Globus pallidus (tissue), 1 donor: Measurements from ENCODE around the gene HTR7.

Experiments used
- DNase-seq: peaks from one replicate; pipeline ENCODE4 v3.0.0-alpha.2; 2015; ENCODE audit warnings: low spot score

The HTR7 gene

DNA sequence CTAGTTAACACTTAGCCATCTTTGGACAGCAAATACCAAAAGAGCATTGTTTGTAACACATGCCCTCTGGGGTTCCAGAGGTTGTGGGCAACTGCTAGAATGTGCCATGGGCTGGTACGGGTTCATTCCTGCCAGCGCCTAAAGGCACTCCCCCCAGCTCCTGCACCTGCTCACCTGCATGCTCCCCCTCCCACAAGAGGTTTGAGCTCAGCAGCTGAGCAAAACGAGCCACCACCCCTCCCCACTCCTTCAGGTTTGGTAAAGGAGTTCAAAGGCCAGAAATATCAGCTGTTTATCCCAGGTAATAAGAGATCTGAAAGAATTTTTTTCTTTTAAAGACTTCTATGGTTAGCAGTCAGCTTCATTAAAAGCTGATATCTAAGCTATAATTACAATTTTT, 53.5 kb downstream of the HTR7 start:
- no peak for DNase-seq

DNA sequence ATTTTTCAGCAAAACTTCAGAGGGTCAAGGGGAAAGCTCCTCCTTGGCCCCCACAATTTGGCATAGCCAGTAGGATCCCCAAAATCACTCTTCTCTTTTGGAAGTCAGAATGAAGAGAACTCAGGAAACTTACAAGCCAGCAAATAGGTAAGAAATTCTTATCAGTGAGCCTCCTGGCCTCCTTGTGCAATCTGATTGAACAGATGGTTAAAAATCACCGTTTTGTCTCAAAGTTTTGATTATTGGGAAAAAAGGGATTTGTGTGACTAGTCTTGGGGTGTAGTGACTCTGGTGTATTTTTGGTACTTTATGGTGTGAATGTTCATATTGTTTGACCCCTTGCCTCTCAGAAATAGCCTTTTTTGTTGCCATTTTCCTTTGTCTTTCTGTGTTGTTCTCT, 56.2 kb downstream of the HTR7 start:
- no peak for DNase-seq

DNA sequence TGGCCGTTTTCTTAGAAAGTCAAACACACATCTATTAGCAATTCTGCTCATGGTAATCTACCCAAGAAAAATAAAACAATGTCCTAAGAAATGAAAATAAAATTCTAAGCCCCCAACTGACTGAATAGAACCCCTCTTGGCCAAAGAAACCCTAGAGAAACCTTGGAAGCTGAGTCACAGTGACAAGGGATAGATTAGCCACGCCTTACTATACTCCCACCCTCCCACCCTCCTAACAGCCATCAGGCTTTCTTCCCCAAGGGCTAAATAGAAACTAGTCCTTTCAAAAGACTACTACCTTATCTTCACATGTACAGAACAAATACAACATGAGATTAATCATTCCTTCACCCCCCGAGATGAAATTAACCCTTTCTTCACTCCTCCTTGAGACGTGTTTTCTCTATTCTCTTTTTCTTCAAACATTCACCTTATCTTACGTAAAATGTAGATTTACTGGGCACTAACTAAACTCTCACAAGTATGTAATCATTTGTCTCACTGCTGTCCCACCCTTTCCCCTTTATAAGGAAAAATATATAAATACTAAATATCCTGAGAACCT, 57.5 kb downstream of the HTR7 start:
- DNase-seq = no peak

DNA sequence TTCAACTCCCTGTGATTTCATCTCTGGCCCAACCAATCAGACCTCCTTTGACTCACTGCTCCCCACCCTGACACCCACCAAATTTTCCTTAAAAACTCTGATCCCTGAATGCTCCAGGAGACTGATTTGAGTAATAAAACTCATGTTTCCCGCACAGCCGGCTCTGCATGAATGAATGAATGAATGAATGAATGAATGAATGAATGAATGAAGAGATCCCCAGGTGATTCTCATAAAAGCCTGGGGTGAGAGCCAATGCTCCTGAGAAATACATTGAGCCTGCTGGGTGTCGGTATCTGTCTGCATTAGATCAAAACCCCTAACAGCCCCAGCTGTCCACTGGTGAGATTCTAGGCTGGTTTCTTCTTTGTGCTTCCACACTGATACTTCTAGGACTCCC, 58.7 kb downstream of the HTR7 start:
- no peak for DNase-seq

DNA sequence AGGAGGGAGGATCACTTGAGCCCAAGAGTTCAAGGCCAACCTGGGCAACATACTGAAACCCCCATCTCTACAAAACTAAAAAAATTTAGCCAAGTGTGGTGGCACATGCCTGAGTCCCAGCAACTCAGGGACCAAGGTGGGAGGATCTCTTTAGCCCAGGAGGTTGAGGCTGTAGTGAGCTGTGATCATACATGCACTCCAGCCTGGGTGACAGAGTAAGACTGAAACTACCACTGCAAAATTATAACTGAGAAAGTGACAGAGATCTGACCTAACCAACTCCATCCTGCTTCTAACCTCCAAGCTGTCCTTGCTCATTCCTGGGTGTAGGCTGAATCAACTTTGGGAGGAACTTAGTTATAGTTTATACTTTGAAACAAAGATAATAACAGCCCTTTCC, 59.4 kb downstream of the HTR7 start:
- no peak for DNase-seq

DNA sequence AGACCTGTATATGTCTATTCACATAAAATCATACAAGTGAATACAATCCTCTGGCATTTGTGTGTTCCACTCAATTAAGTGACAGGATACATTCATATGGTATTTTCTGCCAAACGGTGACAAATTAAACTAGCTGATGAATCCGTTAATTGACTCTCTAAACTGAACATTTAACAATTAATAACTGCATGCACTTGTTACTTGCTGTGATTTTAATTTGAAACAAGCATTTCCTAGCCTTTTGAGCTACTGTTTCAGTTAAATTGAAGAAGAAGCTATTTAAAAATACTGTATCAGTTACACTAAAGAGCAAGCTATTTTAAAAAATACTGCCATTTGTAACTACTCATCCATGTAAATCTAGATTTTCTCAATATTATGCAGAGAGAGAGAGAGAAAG, 67.4 kb downstream of the HTR7 start:
- no peak for DNase-seq

DNA sequence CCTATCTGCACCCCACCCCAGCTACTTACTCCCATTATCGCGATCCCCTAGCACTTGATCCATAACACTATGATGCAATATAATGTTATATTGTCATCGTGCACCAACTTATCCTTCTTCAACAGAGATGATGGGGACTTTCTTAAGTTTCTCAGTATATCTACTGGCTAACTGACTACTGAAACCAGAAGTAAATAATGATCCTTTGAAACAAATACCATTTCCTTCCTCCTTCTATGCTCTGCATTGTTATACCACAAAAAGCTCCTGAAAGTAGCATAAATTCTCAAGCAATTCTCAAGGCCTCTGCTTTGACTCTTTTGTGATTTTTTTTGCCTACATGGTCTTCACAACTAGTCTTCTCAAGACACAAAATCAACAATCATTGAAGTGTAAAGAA, 68.9 kb downstream of the HTR7 start:
- DNase-seq = peak; percentile 10

DNA sequence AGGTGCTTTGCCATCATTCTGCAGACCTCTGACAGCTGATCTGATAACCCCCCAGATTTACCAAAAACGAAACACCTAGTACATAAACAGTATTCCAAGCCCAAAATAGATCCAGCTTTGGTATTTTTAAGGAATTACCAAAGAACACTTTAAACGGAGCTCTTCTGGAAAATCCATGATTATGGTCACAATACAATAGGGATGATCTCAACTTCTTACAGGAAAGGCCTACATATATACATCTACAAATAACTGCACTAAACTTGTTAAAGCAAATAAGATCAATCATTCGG, 69.7 kb downstream of the HTR7 start:
- no peak for DNase-seq

DNA sequence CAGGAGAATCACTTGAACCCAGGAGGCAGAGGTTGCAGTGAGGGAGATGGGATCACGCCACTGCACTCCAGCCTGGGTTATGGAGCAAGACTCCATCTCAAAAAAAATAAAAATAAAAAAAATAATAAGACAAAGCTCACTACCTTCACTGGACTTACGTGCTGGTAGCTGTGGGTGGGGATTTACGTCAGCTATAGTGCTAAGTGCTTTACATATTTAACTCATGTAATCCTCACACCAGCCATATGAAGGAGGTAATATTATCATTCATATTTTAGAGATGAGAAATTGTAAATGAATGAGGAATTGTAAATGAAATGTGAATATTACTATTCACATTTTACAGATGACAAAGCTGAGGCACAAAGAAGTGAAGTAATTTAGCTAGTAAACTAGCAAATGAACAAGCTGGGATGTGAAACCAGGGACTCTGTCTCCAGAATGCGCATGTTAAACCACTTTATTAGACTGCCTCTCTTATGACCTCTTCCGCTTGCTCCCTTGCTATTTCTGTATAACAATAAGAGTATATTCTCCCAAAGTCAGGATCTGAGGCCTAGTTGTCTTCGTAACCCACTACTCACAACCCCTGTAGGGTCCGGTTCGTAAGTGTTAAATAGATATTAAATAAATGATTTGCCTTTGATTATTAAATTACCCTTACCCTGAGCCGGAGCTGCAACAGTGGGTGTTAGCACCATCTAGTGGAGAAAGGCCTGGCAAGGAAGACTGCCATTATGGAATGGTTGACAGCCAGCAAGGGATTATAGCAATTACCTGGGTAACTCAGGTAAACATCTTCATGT, 70.2 kb downstream of the HTR7 start:
- DNase-seq = peak; percentile 12

DNA sequence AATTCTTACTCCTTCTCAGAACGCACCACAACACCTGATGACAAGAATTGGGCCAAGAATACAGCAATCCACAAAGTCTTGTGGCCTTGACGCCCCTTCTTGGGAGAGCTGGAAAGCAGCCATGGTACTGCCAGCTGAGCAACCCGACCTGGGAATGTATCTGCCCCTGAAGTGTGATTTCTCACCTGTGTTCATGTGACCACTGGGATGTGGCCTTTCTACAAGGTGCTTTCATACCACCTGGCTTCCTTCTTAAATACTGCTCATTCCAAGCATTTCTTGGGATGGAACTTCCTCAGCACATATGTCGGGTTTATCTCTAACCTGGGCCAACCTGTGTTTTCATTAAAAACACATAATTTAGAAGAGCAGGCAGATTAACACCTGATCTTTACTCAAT, 72.1 kb downstream of the HTR7 start:
- DNase-seq = no peak

DNA sequence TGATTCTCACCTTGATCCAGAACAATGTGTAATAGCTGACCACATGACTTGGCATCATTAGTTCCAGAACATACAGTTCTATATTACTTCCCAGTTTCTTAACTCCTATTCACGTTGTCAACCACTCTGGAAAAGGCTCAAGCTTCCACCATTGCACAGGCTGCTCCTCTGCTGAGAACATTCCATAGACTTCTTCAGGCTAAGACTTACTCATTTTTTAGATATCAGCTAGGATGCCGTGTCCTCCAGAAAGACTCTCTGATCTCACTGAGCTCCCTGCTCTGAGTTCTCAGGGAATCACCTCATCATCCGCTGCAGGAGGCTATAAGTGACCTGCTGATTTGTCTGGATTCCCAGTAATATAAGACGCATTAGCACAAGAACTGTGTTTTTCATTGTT, 73.1 kb downstream of the HTR7 start:
- DNase-seq = no peak

DNA sequence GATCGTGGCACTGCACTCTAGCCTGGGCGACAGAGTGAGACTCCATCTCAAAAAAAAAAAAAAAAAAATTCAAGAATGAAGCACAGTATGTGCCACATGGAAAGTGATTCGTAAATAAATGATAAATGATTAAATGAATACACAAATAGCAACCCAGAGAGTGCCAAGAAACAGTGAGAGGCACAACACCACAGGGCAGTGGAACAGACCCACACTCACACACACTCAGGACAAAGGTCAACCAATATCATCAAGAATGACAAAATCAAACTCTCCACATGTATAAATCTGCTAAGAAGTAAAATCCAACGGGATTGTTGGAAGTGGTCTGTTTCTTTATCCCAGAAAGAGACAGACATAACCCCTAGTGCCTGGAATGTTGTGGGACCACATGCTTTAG, 77.4 kb downstream of the HTR7 start:
- no peak for DNase-seq

DNA sequence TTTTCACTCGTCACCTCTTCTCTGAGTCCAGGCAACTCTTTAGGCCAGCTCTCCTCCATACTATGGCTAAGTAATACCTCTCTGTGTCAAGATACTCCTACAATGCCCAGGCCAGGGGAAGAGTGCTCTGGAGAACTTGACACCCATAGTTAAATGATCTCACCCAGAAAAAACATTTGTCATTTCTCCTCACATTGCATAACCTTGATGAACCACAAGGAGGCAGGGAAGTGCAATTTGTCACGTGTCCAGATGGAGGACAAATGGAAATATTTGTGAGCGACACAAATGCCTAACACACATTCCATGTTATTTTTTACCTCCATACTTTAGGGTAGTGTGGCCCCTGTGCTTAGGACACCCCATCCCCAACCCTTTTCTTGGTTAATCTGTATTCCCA, 78.3 kb downstream of the HTR7 start:
- DNase-seq = no peak

DNA sequence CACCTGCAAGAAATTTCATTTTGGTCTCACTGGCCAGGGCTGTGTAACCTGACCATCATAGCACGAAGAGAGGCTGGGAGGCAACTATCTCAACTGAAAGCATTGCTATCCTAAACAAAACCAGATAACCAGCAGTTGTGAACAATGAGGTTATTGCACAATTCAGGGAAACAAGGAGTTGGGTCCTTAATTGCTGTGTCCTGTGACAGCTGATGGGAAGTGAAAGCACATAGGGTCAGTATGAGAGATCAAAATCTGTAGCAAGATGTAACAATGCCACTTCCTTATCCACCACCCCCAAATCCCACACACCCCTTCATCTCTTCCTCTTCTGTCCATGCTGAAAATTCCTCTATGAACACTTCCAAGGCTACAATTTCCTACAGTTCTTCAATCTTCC, 80.2 kb downstream of the HTR7 start:
- DNase-seq = peak; percentile 17

DNA sequence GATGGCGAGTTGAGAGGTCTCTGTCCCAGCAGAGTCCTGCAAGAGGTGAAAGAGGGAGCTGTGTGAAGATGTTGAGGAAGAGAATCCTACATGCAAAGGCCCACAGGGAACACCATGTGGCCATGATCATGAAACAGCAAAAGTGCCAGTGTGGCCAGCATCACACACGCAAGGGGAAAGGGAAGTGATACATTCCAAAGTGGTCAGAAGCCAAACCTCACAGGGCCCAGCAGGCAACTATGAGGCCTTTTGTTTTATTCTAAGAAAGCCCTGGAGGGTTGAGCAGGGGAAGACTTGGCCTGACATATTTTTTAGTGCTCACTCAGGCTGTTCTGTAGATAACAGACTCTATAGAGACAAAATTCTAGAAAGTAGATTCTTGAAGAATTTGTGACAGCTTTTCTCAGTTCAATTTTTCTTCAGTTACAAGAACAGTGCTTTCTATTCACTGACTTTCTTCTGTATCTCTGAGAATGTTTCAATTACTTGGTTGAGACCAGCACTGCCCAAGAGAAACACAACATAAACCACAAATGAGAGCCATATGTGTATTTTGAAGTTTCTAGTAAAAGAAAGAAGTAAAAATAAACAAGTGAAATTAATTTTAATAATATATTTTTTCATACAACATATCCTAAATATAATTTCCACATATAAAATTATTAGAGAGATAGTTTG, 82.3 kb downstream of the HTR7 start:
- DNase-seq = peak; percentile 38

DNA sequence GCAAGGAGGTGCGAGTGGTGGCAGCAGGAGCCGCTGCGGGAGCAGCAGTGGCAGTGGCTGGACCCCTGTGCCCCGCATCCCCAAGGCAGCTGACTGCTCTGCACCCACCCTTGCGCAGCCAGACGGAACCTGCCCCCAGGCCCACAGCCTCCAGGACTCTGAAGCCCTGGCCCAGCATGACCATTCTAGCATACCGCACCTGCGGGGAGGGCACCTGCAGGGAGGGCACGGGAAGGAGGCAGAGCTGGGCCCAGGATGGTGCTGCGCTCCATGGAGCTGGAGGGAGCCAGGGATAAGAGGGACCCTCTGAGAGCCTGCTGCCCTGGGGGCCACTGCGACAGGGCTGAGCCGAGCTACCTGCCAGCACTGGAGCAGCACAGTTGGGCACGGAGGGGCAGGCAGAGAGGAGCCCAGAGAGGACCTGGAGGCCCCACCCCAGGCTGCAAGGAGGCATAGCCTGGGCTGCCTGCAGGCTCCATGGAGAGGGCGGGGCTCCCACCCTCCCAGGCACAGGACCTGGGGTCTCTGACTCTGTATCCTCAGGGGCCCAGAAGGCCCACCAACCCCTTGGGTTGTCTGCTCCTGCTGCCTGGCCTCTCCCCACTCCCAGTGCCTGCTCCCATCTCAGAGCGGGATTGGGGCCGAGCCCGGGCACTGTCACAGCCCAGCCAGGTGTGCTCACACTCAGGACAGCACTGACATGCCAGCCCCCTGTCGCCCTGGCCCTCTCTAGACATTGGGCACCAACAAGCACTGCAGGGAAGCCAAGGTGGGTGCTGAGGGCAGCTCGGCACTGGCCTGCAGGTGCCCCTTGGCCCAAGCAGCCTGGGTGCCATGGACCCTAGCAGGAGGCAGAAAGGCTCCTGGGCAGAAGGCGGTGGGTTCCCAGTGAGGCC, 87.6 kb downstream of the HTR7 start:
- DNase-seq = no peak

DNA sequence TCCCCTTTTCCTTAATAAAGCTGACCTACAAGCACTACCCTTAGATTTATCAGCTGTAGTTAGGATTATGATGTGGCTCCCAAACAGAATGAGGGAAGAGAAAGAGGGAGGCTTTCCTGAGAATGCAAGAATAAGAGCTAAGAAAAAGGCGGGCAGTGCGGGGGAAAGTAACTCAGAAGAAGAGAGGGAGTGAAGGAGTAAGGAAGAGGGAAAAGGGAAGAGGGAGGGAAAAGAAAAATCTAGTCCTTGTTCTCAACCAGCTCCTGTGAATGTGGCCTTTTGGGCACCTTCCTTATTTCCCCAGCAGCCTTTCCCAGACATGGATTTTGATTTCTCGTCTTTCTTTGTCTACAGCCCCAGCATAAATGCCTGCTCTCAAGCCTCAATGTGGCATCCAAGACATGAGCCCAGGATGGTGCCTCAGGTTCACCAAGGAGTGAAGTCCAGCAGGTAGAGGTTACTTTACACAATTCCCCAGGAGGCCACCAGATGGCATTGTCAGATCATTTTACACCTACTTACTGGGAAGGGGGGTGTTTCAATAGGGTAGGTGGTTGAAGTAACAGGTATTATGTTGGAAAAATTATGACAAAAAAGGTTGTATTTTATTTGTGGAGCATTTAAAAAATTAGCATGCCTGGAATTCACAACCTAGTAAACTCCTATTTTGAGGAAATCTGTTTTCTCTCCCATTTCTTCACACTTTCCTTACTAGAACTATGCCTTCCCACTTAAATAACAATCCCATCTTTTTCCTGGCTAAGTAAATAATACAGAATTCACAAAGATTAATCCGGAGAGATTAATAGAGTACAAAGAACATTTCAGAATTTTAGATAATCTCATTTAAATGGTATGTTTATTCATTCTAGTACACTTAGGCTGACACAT, 106.5 kb downstream of the HTR7 start:
- DNase-seq = peak; percentile 3

DNA sequence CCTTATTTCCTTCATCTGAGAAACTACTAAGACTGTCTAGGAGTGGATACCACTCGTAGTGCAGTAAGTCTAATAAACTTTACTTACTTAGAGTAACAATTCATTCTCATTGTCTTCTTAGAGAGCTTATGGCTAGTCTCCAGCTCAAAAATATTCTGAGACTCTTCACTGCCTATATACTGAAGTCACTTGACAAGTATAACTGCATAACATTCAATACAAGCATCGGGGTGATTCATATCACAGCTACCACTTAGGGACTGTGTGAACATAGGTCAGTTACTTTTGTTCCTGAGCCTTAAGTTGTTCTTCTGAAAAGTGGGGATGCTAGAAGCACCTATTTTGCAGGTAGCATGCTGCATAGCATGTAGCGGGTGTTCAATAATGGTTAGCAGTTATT, 111.0 kb downstream of the HTR7 start:
- no peak for DNase-seq

DNA sequence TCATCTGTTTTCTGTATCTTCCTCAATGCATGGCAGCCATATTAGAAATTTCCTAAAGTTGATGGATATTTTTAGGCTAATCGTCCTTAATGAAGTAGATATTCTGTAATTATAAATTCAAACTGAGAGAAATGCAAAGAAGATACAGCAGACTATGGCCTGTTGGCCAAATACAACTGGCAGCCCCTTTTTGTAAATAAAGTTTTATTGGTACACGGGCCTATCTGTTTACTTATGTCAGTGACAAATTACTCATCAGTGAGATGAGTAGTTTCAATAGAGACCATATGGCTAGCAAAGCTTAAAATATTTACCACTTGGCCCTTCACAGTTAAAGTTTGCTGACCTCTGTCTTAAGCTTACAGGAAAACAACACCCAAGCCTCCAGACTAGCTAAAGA, 112.3 kb downstream of the HTR7 start:
- no peak for DNase-seq

DNA sequence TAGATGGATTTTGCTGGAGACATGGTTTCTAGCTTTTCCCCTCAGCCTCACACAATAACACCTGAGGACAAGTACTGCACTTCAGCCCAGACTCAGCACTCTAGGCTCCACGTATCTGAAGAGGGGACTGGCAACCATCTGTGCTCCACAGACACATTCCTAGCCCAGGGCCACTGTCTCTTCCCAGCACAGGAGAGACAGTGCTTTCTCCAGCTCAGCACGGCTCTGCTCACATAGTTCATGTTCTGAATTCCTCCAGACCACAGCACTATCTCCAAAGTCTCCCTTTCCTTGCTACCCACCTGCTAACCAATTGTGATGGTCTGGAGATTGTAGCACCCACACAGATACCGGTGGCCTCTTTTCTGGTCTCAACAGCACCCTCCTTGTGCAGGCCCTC, 114.5 kb downstream of the HTR7 start:
- DNase-seq = no peak

DNA sequence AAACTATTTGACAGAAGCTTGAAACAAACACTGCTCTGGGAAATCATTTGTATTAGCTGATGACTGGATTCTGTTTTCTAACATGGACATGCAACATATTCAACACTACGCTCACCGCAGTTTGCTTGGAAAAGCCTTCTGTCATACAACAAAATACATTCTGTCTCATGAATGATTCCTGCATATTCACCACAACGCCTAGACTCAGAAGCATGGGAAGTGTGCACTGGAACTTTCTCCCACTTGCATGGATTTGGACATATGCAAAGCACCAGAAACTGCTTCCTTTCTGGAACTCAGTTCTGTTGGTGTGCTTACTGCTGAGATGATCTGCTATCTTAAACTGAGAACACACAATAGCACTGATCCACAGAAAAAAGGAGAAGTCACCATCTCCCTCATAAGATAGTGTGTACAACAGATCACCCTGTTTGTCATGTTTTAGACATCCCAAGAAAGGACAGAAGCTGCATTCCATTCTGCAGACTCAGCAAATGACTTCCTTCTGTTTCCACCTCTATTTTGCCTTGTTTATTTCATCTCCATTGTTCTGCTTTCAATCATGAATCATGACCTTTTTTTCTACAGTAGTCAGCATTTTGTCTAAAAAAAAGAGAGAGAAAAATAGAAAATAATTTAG, 115.8 kb downstream of the HTR7 start:
- DNase-seq = peak; percentile 12
